NCI-H1436 treated with DMSO at 0.1 percent for 48 hours (cell line): ENCODE data around the gene RASA3.
"Not testable (repeated sequence)": the region's sequence is repeated elsewhere in the genome, so short reads cannot be mapped to it uniquely, and the experiment has no call there.

ENCODE experiments used
- DNase-seq: peaks from one replicate; lab custom pipeline; 2025; lab: John Stamatoyannopoulos, UW

The RASA3 gene

GRCh38 chr13:114081761-114082681, 50.4 kb downstream of the RASA3 start:
- no peak for DNase-seq

GRCh38 chr13:114080739-114081561, 51.5 kb downstream of the RASA3 start:
- no peak for DNase-seq

GRCh38 chr13:114079601-114080536, 52.6 kb downstream of the RASA3 start:
- DNase-seq: no peak

GRCh38 chr13:114078461-114079451, 53.7 kb downstream of the RASA3 start:
- no peak for DNase-seq

GRCh38 chr13:114077933-114078325, 54.5 kb downstream of the RASA3 start:
- no peak for DNase-seq

- no peak for DNase-seq
Observed at GRCh38 chr13:114077099-114077932, 55.1 kb downstream of the RASA3 start.

GRCh38 chr13:114076329-114077090, 55.9 kb downstream of the RASA3 start:
- no peak for DNase-seq

GRCh38 chr13:114075811-114076210, 56.6 kb downstream of the RASA3 start:
- DNase-seq: not testable (repeated sequence)

GRCh38 chr13:114074671-114075315, 57.6 kb downstream of the RASA3 start:
- DNase-seq: no peak

- no peak for DNase-seq
Observed at GRCh38 chr13:114073881-114074612, 58.4 kb downstream of the RASA3 start.

- no peak for DNase-seq
Observed at GRCh38 chr13:114072421-114072820, 60.0 kb downstream of the RASA3 start.

GRCh38 chr13:114071991-114072390, 60.4 kb downstream of the RASA3 start:
- DNase-seq: no peak

GRCh38 chr13:114071410-114071809, 61.0 kb downstream of the RASA3 start:
- DNase-seq: no peak

GRCh38 chr13:114070098-114070799, 62.2 kb downstream of the RASA3 start:
- DNase-seq: no peak

GRCh38 chr13:114069376-114070097, 62.9 kb downstream of the RASA3 start:
- no peak for DNase-seq

- no peak for DNase-seq
Observed at GRCh38 chr13:114068656-114069318, 63.6 kb downstream of the RASA3 start.
